H9 (cell line): ENCODE data around the gene NAP1L5. TPM values are rescaled to one million over a fixed set of nuclear protein-coding genes. Genes with fewer than 3 reads are reported as not detected.

Source experiments
- DNase-seq: peaks from one replicate; pipeline ENCODE4 v3.0.0-alpha.2; 2017
- H2AFZ ChIP-seq: one replicate; pipeline ENCODE4 v1.6.1; 2013; ENCODE audit warnings: mild to moderate bottlenecking, low read length, control low read depth, moderate library complexity
- H2AK5ac ChIP-seq: 2 replicates; pipeline ENCODE4 v1.6.1; 2013; ENCODE audit warnings: low read length, control low read depth, mixed read lengths; ENCODE audit not compliant: insufficient read length
- H2BK120ac ChIP-seq: one replicate; pipeline ENCODE4 v1.6.1; 2013; ENCODE audit warnings: low read depth, mild to moderate bottlenecking, low read length, control low read depth, inconsistent platforms; ENCODE audit not compliant: poor library complexity, severe bottlenecking
- H2BK12ac ChIP-seq: 2 replicates; pipeline ENCODE4 v1.6.1; 2013; ENCODE audit warnings: low read length, control low read depth, mixed read lengths, low read depth; ENCODE audit not compliant: insufficient read length
- H2BK15ac ChIP-seq: 2 replicates; pipeline ENCODE4 v1.6.1; 2013; ENCODE audit warnings: low read depth, low read length, control low read depth
- H2BK20ac ChIP-seq: one replicate; pipeline ENCODE4 v1.6.1; 2013; ENCODE audit warnings: low read depth, mild to moderate bottlenecking, low read length, control low read depth, inconsistent platforms; ENCODE audit not compliant: poor library complexity, severe bottlenecking
- H2BK5ac ChIP-seq: 2 replicates; pipeline ENCODE4 v1.6.1; 2013; ENCODE audit warnings: low read length, control low read depth, mixed read lengths; ENCODE audit not compliant: insufficient read length
- H3K14ac ChIP-seq: 2 replicates; pipeline ENCODE4 v1.6.1; 2013; ENCODE audit warnings: low read length, control low read depth; ENCODE audit not compliant: insufficient read depth
- H3K18ac ChIP-seq: 2 replicates; pipeline ENCODE4 v1.6.1; 2013; ENCODE audit warnings: low read depth, mild to moderate bottlenecking, mixed read lengths, low read length, control low read depth; ENCODE audit not compliant: insufficient read length
- H3K23ac ChIP-seq: 2 replicates; pipeline ENCODE4 v1.6.1; 2013; ENCODE audit warnings: low read length, control low read depth, mixed read lengths, low read depth; ENCODE audit not compliant: insufficient read length
- H3K23me2 ChIP-seq: 2 replicates; pipeline ENCODE4 v1.6.1; 2013; ENCODE audit warnings: low read depth, mild to moderate bottlenecking, mixed read lengths, low read length, control low read depth; ENCODE audit not compliant: insufficient read length, poor library complexity, severe bottlenecking
- H3K27ac ChIP-seq: 2 replicates; pipeline ENCODE4 v1.5.1; 2013; ENCODE audit warnings: low read length, control low read depth, mixed read lengths, low read depth; ENCODE audit not compliant: insufficient read length
- H3K27me3 ChIP-seq: 2 replicates; pipeline ENCODE4 v1.6.1; 2013; ENCODE audit warnings: low read length, control low read depth, inconsistent platforms; ENCODE audit not compliant: insufficient read depth
- H3K4ac ChIP-seq: 2 replicates; pipeline ENCODE4 v1.6.1; 2013; ENCODE audit warnings: low read depth, mild to moderate bottlenecking, control low read depth, inconsistent platforms, low read length, moderate library complexity
- H3K4me1 ChIP-seq: 2 replicates; pipeline ENCODE4 v1.6.1; 2013; ENCODE audit warnings: low read length, control low read depth, inconsistent platforms; ENCODE audit not compliant: insufficient read depth
- H3K4me2 ChIP-seq: 2 replicates; pipeline ENCODE4 v1.6.1; 2013; ENCODE audit warnings: low read length, control low read depth, mixed read lengths; ENCODE audit not compliant: insufficient read length, insufficient read depth
- H3K56ac ChIP-seq: 2 replicates; pipeline ENCODE4 v1.6.1; 2013; ENCODE audit warnings: low read depth, mild to moderate bottlenecking, mixed read lengths, low read length, control low read depth; ENCODE audit not compliant: insufficient read length
- H3K79me1 ChIP-seq: 2 replicates; pipeline ENCODE4 v1.6.1; 2013; ENCODE audit warnings: low read depth, mild to moderate bottlenecking, moderate library complexity, low read length, control low read depth, inconsistent platforms; ENCODE audit not compliant: insufficient read depth, poor library complexity, severe bottlenecking
- H3K79me2 ChIP-seq: 2 replicates; pipeline ENCODE4 v1.6.1; 2013; ENCODE audit warnings: low read length, control low read depth, inconsistent platforms; ENCODE audit not compliant: insufficient read depth
- H3K9ac ChIP-seq: 2 replicates; pipeline ENCODE4 v1.6.1; 2013; ENCODE audit warnings: low read length, control low read depth, mixed read lengths; ENCODE audit not compliant: insufficient read length; ENCODE audit errors: extremely low read depth
- H3K9me3 ChIP-seq: one replicate; pipeline ENCODE4 v1.6.1; 2013; ENCODE audit warnings: low read depth, low read length, inconsistent platforms; ENCODE audit not compliant: control insufficient read depth
- H3T11ph ChIP-seq: one replicate; pipeline ENCODE4 v1.6.1; 2013; ENCODE audit warnings: mild to moderate bottlenecking, low read length, control low read depth, inconsistent platforms
- H4K20me1 ChIP-seq: one replicate; pipeline ENCODE4 v1.6.1; 2013; ENCODE audit not compliant: control insufficient read depth, insufficient read length, insufficient read depth
- H4K5ac ChIP-seq: 2 replicates; pipeline ENCODE4 v1.6.1; 2013; ENCODE audit warnings: low read depth, mild to moderate bottlenecking, mixed read lengths, low read length, control low read depth; ENCODE audit not compliant: insufficient read length
- H4K8ac ChIP-seq: replicated peaks from 2 replicates; pipeline ENCODE4 v1.6.1; 2013; ENCODE audit warnings: low read length, control low read depth, mixed read lengths, low read depth; ENCODE audit not compliant: insufficient read length
- H4K91ac ChIP-seq: 2 replicates; pipeline ENCODE4 v1.6.1; 2013; ENCODE audit warnings: low read depth, mild to moderate bottlenecking, moderate library complexity, mixed read lengths, low read length, control low read depth; ENCODE audit not compliant: insufficient read length
- H3K27ac Mint-ChIP-seq, 3 experiments: 2 replicates in 2 of 3; 3 replicates in 1 of 3; pipeline ENCODE4 v1.8.0; 2020 to 2021; ENCODE audit warnings: mixed read lengths in 3 of 3, mild to moderate bottlenecking in 1 of 3, moderate library complexity in 1 of 3
- H3K27me3 Mint-ChIP-seq: 2 replicates; pipeline ENCODE4 v1.8.0; 2021; ENCODE audit warnings: low read depth, mild to moderate bottlenecking, moderate library complexity, mixed read lengths
- H3K36me3 Mint-ChIP-seq, 3 experiments: 2 replicates in 2 of 3; 3 replicates in 1 of 3; pipeline ENCODE4 v1.8.0; 2020 to 2021; ENCODE audit warnings: low read depth in 3 of 3, mixed read lengths in 3 of 3; ENCODE audit not compliant: insufficient read depth in 1 of 3
- H3K4me1 Mint-ChIP-seq, 2 experiments: 2 replicates each; pipeline ENCODE4 v1.8.0; 2020; ENCODE audit warnings: mixed read lengths in 2 of 2
- H3K4me3 Mint-ChIP-seq, 2 experiments: 2 replicates in 1 of 2; 3 replicates in 1 of 2; pipeline ENCODE4 v1.8.0; 2020 to 2021; ENCODE audit warnings: mild to moderate bottlenecking in 2 of 2, mixed read lengths in 2 of 2, moderate library complexity in 1 of 2
- H3K9me3 Mint-ChIP-seq, 2 experiments: 2 replicates in 1 of 2; 3 replicates in 1 of 2; pipeline ENCODE4 v1.8.0; 2020; ENCODE audit warnings: mild to moderate bottlenecking in 2 of 2, mixed read lengths in 2 of 2, moderate library complexity in 1 of 2
- CTCF ChIP-seq: fragments of 200-600 bp; sonication (generic); conservative IDR thresholded peaks from 3 replicates; pipeline ENCODE4 v1.8.0; 2021; ENCODE audit warnings: antibody characterized with exemption, mild to moderate bottlenecking
- WGBS: extraction: QIAGEN DNeasy Blood & Tissue Kit; methylation state at CpG from one replicate; pipeline ENCODE4 v1.1.7; 2013; ENCODE audit warnings: missing lambda C conversion rate, low lambda C conversion rate, mixed read lengths; ENCODE audit not compliant: insufficient read length; ENCODE audit errors: extremely low coverage; 5-methylcytosine and 5-hydroxymethylcytosine counted together
- total RNA-seq: library from RNA; stranded (reverse); gene quantifications from 2 replicates; pipeline ENCODE4 v1.2.1, GENCODE V29; 2021

Gene NAP1L5
- total RNA-seq, 1 experiment from 2014 or later, result 2.2 TPM

DNA sequence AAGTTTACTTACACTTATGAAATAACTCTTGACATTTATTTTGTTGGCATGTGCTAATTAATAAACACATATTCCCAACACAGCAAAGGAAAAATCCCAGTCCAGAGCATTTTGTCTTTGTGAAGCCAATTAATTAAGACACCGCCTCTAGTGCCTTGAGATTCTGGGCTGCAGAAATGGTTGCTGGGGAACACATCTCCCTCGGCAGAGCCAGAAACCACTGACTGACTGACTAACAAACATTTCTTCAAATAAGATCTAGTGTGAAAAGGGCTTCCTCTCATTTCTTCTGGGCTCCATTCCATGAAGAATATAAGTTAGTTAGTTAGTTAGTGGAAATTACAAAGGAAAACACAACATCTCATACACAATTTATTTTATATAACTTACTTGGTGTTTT lies 28.4 kb upstream of the NAP1L5 start:
- Histone ChIP-seq H3K56ac (no peak overlapping the region), H4K8ac (no peak overlapping the region), H3K27me3 (no peaks in the 10 kb centered on the region), H4K20me1 (no peaks in the 10 kb centered on the region), H2BK15ac (no peak overlapping the region), H3K23ac (no peak overlapping the region), H3K9me3 (no peaks in the 10 kb centered on the region), H2BK20ac (no peak overlapping the region), H3K79me1 (no peaks in the 10 kb centered on the region), H3K4ac (no peak overlapping the region), H3K27ac (no peak overlapping the region), H3K18ac (no peak overlapping the region), H3T11ph (no peak overlapping the region), H3K4me1 (no peaks in the 10 kb centered on the region), H3K23me2 (no peaks in the 10 kb centered on the region), H2BK5ac (no peak overlapping the region), H2AFZ (no peak overlapping the region), H3K79me2 (no peaks in the 10 kb centered on the region), H3K4me2 (no peak overlapping the region), H2BK120ac (no peak overlapping the region), H2BK12ac (no peak overlapping the region), H3K9ac (no peak overlapping the region), H2AK5ac (no peak overlapping the region), H4K91ac (no peak overlapping the region), H3K14ac (no peak overlapping the region), H4K5ac (no peak overlapping the region)
- DNase-seq, result no peak
- WGBS, result no CpG with 5 or more reads among the region's 2 CpGs
- peaks cover 13 to 14% of the 10 kb centered on the region in 2 experiments for H3K4me1 Mint-ChIP-seq
- no peak for TF ChIP-seq CTCF
- no peak overlapping the region for H3K27ac Mint-ChIP-seq
- peaks cover 2 to 17% (median 17%) of the 10 kb centered on the region in 3 experiments; a peak in 6 of 7 replicates for H3K36me3 Mint-ChIP-seq
- no peaks in the 10 kb centered on the region; the same call in 1 of the 2 replicates for H3K27me3 Mint-ChIP-seq
- no peak overlapping the region for H3K4me3 Mint-ChIP-seq
- no peaks in the 10 kb centered on the region for H3K9me3 Mint-ChIP-seq
